Breast epithelium (tissue), 3 donors: ENCODE results near the gene BCAR1.

ENCODE experiments used
- CTCF ChIP-seq, 3 donors: fragments of 450-650 bp; IDR thresholded peaks; one replicate each; pipeline ENCODE4 v1.5.1; 2016 to 2017; ENCODE audit warnings: antibody characterized with exemption in 3 of 3, mild to moderate bottlenecking in 3 of 3, moderate library complexity in 3 of 3
- POLR2A ChIP-seq: fragments of 450-650 bp; IDR thresholded peaks from one replicate; pipeline ENCODE4 v1.6.1; 2016; ENCODE audit warnings: antibody characterized with exemption, mild to moderate bottlenecking, moderate library complexity

GRCh38 chr16:75218256-75219076, 33.0 kb downstream of the BCAR1 start, which contains the start of gene CTRB1:
- TF ChIP-seq CTCF (IDR thresholded peaks at IDR 0.05) (no peak), POLR2A (no peak)
